AG04449 (cell line): ENCODE results near the gene PLP1.

Experiments
- CTCF ChIA-PET: fragments of 350-600 bp; formaldehyde crosslinking; extraction: SDS; loops from one replicate; lab custom pipeline; 2021; ENCODE audit warnings: antibody characterized with exemption; lab: Yijun Ruan, JAX
- POLR2A ChIA-PET: fragments of 400-600, 350-600 bp; formaldehyde crosslinking; extraction: SDS; loops from one replicate; lab custom pipeline; 2020; ENCODE audit warnings: antibody characterized with exemption, inconsistent platforms; lab: Yijun Ruan, JAX
- DNase-seq: peaks from one replicate; pipeline ENCODE4 v3.0.0-alpha.2; 2010; ENCODE audit warnings: low read depth, low spot score
- H3K4me3 ChIP-seq: 2 replicates; pipeline ENCODE4 v1.5.1; 2011; ENCODE audit warnings: low read depth, mild to moderate bottlenecking, control low read depth, low read length
- TF ChIP-seq, protein P1 (sequence below): IDR thresholded peaks from one replicate; pipeline ENCODE4 v1.5.1; 2011; ENCODE audit warnings: mild to moderate bottlenecking, moderate library complexity, low read length, control low read depth, inconsistent platforms; ENCODE audit not compliant: insufficient read depth; ENCODE audit errors: missing control alignments

The PLP1 gene, protein sequence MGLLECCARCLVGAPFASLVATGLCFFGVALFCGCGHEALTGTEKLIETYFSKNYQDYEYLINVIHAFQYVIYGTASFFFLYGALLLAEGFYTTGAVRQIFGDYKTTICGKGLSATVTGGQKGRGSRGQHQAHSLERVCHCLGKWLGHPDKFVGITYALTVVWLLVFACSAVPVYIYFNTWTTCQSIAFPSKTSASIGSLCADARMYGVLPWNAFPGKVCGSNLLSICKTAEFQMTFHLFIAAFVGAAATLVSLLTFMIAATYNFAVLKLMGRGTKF

DNA sequence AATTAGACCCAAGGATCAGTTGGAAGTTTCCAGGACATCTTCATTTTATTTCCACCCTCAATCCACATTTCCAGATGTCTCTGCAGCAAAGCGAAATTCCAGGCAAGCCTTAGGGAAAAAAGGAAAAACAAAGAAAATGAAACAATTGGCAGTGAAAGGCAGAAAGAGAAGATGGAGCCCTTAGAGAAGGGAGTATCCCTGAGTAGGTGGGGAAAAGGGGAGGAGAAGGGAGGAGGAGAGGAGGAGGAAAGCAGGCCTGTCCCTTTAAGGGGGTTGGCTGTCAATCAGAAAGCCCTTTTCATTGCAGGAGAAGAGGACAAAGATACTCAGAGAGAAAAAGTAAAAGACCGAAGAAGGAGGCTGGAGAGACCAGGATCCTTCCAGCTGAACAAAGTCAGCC lies at the start of gene PLP1:
Gene PLP1 (plus strand): TSS at position 295 of the 400 bp plus-strand sequence. CDS start 156 bp downstream, outside the sequence.
- CTCF ChIA-PET, result interaction anchor here (1.1 to 5.5 kb wide), 5 partner anchors 7 to 288 kb away, joined by 3 to 45 read pairs (median 17); partner anchors contain the start of gene TMEM31
- no peak within 1 kb of the TSS for H3K4me3 ChIP-seq
- TF ChIP-seq, protein P1, sequence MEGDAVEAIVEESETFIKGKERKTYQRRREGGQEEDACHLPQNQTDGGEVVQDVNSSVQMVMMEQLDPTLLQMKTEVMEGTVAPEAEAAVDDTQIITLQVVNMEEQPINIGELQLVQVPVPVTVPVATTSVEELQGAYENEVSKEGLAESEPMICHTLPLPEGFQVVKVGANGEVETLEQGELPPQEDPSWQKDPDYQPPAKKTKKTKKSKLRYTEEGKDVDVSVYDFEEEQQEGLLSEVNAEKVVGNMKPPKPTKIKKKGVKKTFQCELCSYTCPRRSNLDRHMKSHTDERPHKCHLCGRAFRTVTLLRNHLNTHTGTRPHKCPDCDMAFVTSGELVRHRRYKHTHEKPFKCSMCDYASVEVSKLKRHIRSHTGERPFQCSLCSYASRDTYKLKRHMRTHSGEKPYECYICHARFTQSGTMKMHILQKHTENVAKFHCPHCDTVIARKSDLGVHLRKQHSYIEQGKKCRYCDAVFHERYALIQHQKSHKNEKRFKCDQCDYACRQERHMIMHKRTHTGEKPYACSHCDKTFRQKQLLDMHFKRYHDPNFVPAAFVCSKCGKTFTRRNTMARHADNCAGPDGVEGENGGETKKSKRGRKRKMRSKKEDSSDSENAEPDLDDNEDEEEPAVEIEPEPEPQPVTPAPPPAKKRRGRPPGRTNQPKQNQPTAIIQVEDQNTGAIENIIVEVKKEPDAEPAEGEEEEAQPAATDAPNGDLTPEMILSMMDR, result no peak
- POLR2A ChIA-PET, result no interaction called here
- DNase-seq, result no peak

DNA sequence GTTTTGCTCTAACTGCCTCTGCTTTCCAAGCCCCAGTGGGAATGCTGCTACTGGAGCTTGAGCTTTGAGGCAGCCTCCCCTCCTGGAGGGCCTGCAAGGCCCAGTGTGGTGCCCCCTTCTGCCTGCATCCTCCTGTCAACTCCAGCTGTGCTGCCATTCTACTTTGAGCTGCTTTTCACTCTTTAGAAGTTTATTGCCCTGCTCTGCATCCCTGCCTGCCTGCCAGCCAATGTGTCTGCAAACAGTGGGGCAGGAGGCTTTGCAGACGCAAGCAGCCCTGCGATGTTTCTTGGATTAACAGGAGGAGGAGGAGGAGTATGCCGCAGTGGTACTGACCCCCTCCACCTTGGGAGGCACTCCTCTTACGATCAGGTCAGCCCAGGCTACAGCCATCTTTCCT lies 49.5 kb upstream of the PLP1 start:
- DNase-seq, result no peak
- POLR2A ChIA-PET, result no interaction called here
- CTCF ChIA-PET, result interaction anchor here (1.3 kb wide), 1 partner anchor 11 kb away, joined by 3 read pairs; no protein-coding TSS in a partner anchor
- H3K4me3 ChIP-seq, result no peak overlapping the region
- TF ChIP-seq, protein P1, result no peak

DNA sequence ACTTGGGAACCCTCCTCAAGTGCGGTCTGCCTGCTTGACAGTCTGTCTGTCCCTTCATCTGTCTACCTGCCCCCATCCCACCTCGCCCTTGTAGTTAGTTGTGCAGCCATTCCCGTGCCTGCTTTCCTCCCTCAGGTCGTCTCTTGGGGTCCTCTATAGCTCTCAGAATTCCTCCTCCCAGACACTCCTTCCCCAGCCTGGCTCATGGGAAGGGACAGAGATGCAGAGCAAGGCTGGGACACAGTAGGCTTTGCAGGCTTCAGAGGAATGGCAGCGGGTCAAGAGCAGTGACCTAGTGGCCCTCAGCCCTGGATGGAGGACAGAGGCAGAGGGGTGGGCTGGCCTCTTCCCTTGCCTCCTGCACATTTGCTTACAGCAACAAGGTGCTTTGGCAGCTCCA lies 47.6 kb upstream of the PLP1 start:
- POLR2A ChIA-PET, result no interaction called here
- CTCF ChIA-PET, result interaction anchor here (3.6 kb wide), 1 partner anchor 18 kb away, joined by 20 read pairs; the partner anchor contains the start of gene TMEM31
- H3K4me3 ChIP-seq, result no peak overlapping the region
- TF ChIP-seq, protein P1, result no peak
- DNase-seq, result no peak

DNA sequence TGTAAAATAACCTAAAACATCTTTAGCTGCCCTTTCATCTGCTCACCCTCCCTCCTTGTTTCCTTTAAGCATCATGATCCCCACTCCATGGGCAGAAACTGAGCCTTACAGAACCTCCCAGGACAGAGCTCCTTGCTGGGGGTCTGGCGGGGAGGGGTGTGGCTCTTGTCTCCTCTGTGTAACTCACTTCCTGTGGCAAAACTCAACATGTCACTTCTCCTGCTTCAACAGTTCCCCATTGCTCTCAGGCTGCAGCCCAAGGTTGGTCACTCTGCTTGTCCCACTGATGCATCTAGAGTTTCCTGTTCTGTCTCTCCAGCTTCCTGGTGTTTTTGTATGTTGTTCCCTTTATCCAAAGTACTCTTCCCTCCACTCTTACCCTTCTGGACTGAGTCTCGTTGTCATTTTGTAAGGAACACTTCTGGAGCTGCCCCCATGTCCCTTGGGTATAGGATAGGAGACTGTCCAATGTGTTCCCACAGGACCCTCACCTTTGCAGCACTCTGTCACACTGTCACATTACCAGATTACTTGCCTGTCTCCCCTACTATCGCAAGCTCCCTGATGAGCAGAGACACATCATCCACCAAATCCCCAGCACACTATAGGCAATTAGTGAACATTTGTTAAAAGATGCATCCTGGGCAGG lies 46.4 kb upstream of the PLP1 start:
- no peak for DNase-seq
- no peak overlapping the region for H3K4me3 ChIP-seq
- TF ChIP-seq, protein P1, result no peak
- POLR2A ChIA-PET, result no interaction called here
- CTCF ChIA-PET, result interaction anchor here (0.9 to 3.6 kb wide), 2 partner anchors 19 to 194 kb away, joined by 3 to 20 read pairs; partner anchors contain the start of gene TMEM31

DNA sequence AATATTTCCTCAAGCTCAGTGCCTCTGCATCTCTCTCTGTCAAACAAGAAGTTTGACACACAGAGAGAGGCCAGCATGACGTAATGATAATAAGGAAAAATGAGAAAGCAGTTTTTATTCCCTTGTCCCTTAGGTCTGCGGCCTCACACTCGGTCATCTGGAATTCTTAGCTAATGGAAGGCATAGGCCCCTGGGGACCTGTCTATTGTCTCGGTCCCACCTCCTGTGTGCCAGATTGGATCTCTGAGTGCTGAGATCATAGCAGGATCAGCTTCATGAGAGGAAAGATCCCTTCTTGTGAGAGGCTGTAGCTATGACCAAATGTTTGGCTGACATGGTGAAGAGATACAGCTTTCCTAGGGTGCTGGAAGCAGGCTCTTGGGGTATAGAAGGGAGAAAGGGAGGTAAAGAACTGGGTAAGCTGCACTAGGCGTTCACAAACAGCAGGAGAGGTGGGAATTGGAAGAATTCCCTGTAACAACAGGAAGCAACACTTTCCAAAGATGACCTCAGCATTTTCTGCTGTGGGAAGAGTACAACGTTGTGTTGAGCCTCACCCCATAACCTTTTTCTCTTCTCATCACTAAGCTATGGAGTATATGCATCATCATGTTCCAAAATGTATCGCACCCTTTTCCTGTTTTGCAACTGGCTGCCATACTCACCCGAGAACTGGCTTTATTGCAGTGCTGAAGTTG lies 45.7 kb upstream of the PLP1 start:
- TF ChIP-seq, protein P1, result no peak
- DNase-seq, result peak; percentile 49
- POLR2A ChIA-PET, result no interaction called here
- H3K4me3 ChIP-seq, result no peak overlapping the region
- CTCF ChIA-PET, result interaction anchor here (3.6 kb wide), 1 partner anchor 20 kb away, joined by 20 read pairs; the partner anchor contains the start of gene TMEM31
